H4 (cell line): Measurements from ENCODE around the gene ATOH8. TPM values are rescaled to one million over a fixed set of nuclear protein-coding genes. Genes with fewer than 3 reads are reported as not detected.
"Not testable (repeated sequence)": the region's sequence is repeated elsewhere in the genome, so short reads cannot be mapped to it uniquely, and the experiment has no call there.

Experiments used
- DNase-seq: peaks from one replicate; pipeline ENCODE4 v3.0.0-alpha.2; 2015; ENCODE audit warnings: low spot score
- total RNA-seq: library from RNA; depleted of rRNA; stranded (reverse); fragments of >200 nt; shearing (Covaris generic); gene quantifications from 2 replicates; pipeline ENCODE4 v1.2.3, GENCODE V29; 2014; rRNA removed

The ATOH8 gene
- 13.1 and 13.6 TPM in 2 replicates for total RNA-seq

GRCh38 chr2:85753525-85754312 is at the start of gene ATOH8:
ATOH8 (plus strand) TSS chr2:85753991; CDS start chr2:85754190, 199 bp downstream.
- no peak for DNase-seq

- DNase-seq, result no peak
Observed at GRCh38 chr2:85704038-85704437, 49.8 kb upstream of the ATOH8 start.

- no peak for DNase-seq
Observed at GRCh38 chr2:85704800-85705679, 48.8 kb upstream of the ATOH8 start.

- peak; percentile 88 for DNase-seq
Observed at GRCh38 chr2:85705680-85706039, 48.1 kb upstream of the ATOH8 start.

GRCh38 chr2:85706063-85706462 is 47.7 kb upstream of the ATOH8 start:
- no peak for DNase-seq

GRCh38 chr2:85706599-85707296 is 47.0 kb upstream of the ATOH8 start:
- no peak for DNase-seq

- peak; percentile 81 for DNase-seq
Observed at GRCh38 chr2:85707304-85707703, 46.5 kb upstream of the ATOH8 start.

GRCh38 chr2:85708641-85709040 is 45.1 kb upstream of the ATOH8 start:
- DNase-seq, result no peak

- no peak for DNase-seq
Observed at GRCh38 chr2:85709401-85709811, 44.4 kb upstream of the ATOH8 start.

- DNase-seq, result no peak
Observed at GRCh38 chr2:85710687-85711577, 42.9 kb upstream of the ATOH8 start.

- no peak for DNase-seq
Observed at GRCh38 chr2:85711578-85712060, 42.2 kb upstream of the ATOH8 start.

GRCh38 chr2:85712336-85712735 is 41.5 kb upstream of the ATOH8 start:
- DNase-seq, result no peak

- DNase-seq, result no peak
Observed at GRCh38 chr2:85712849-85713612, 40.8 kb upstream of the ATOH8 start.

GRCh38 chr2:85713836-85714235 is 40.0 kb upstream of the ATOH8 start:
- DNase-seq, result no peak

- DNase-seq, result not testable (repeated sequence)
Observed at GRCh38 chr2:85714421-85714820, 39.4 kb upstream of the ATOH8 start.

- no peak for DNase-seq
Observed at GRCh38 chr2:85714841-85715240, 39.0 kb upstream of the ATOH8 start.

- no peak for DNase-seq
Observed at GRCh38 chr2:85716346-85716914, 37.4 kb upstream of the ATOH8 start.

- no peak for DNase-seq
Observed at GRCh38 chr2:85717308-85718008, 36.3 kb upstream of the ATOH8 start.

- no peak for DNase-seq
Observed at GRCh38 chr2:85718009-85718391, 35.8 kb upstream of the ATOH8 start.
